OCI-LY7 (cell line): Measurements from ENCODE around the gene SLC13A3. TPM values are rescaled to one million over a fixed set of nuclear protein-coding genes. Genes with fewer than 3 reads are reported as not detected.

Experiments
- BruUV-seq: library from RNA; stranded (reverse); fragments of 400-500 nt; replicated peaks from 2 replicates; lab custom pipeline; 2021; lab: Mats Ljungman, UMichigan
- CTCF ChIA-PET: fragments of 300-600 bp; sonication (Branson Sonifier 250); formaldehyde crosslinking; loops from one replicate; lab custom pipeline; 2022; ENCODE audit warnings: antibody characterized with exemption; ENCODE audit not compliant: unreplicated experiment; lab: Charles Lee
- POLR2A ChIA-PET: fragments of 300-600 bp; sonication (Branson Sonifier 250); formaldehyde crosslinking; loops from one replicate; lab custom pipeline; 2022; ENCODE audit warnings: antibody characterized with exemption; lab: Charles Lee
- DNase-seq: peaks from one replicate; pipeline ENCODE4 v3.0.0-alpha.2; 2015; ENCODE audit warnings: low spot score
- H2AFZ ChIP-seq: fragments of 200-600 bp; sonication (generic), shearing (Covaris generic); 2 replicates; pipeline ENCODE4 v1.6.1; 2014; ENCODE audit warnings: mild to moderate bottlenecking, antibody characterized with exemption, low read length, moderate library complexity
- H3K27ac ChIP-seq: fragments of 200-600 bp; sonication (generic); 2 replicates; pipeline ENCODE4 v1.5.1; 2014; ENCODE audit warnings: mixed run types, low read depth, mild to moderate bottlenecking, moderate library complexity, low read length, inconsistent platforms; ENCODE audit not compliant: poor library complexity, severe bottlenecking
- H3K36me3 ChIP-seq: fragments of 200-600 bp; sonication (generic); 2 replicates; pipeline ENCODE4 v1.6.1; 2014; ENCODE audit warnings: mild to moderate bottlenecking, antibody characterized with exemption, low read length, moderate library complexity, mixed read lengths; ENCODE audit not compliant: insufficient read depth
- H3K4me1 ChIP-seq: fragments of 200-600 bp; sonication (generic); 2 replicates; pipeline ENCODE4 v1.5.1; 2014; ENCODE audit warnings: mild to moderate bottlenecking, low read length; ENCODE audit not compliant: insufficient read depth, poor library complexity, severe bottlenecking
- H3K4me2 ChIP-seq: fragments of 200-600 bp; sonication (generic); 2 replicates; pipeline ENCODE4 v1.6.1; 2014; ENCODE audit warnings: mild to moderate bottlenecking, low read length
- H3K4me3 ChIP-seq: fragments of 200-600 bp; sonication (generic); 2 replicates; pipeline ENCODE4 v1.5.1; 2014; ENCODE audit warnings: mild to moderate bottlenecking, low read depth, low read length; ENCODE audit not compliant: poor library complexity, severe bottlenecking
- H3K79me2 ChIP-seq: fragments of 200-600 bp; sonication (generic); 2 replicates; pipeline ENCODE4 v1.6.1; 2016; ENCODE audit warnings: low read depth, mild to moderate bottlenecking, low read length, moderate library complexity, mixed read lengths; ENCODE audit not compliant: insufficient read depth
- H3K9me2 ChIP-seq: fragments of 200-600 bp; sonication (generic); 2 replicates; pipeline ENCODE4 v1.6.1; 2016; ENCODE audit warnings: mild to moderate bottlenecking, low read length, mixed read lengths; ENCODE audit not compliant: insufficient read depth
- H3K9me3 ChIP-seq: fragments of 200-600 bp; sonication (generic); 2 replicates; pipeline ENCODE4 v1.6.1; 2014; ENCODE audit warnings: mild to moderate bottlenecking, mixed run types, low read length, mixed read lengths
- H4K20me1 ChIP-seq: fragments of 200-600 bp; sonication (generic); 2 replicates; pipeline ENCODE4 v1.6.1; 2014; ENCODE audit warnings: mild to moderate bottlenecking, antibody characterized with exemption, low read length, moderate library complexity, mixed read lengths; ENCODE audit not compliant: insufficient read depth
- CTCF ChIP-seq: fragments of 200-600 bp; sonication (generic); conservative IDR thresholded peaks from 2 replicates; pipeline ENCODE4 v1.5.1; 2014; ENCODE audit warnings: mild to moderate bottlenecking, antibody characterized with exemption, low read length, moderate library complexity, mixed read lengths
- EZH2phosphoT487 ChIP-seq: fragments of 200-600 bp; sonication (generic); IDR thresholded peaks from 2 replicates; pipeline ENCODE4 v1.6.1; 2018; ENCODE audit warnings: low read depth, borderline replicate concordance, mild to moderate bottlenecking, mixed run types, antibody characterized with exemption, low read length, moderate library complexity, mixed read lengths
- intact Hi-C: fragments of 100-400 bp; cut with micrococcal nuclease; formaldehyde crosslinking; loops from one replicate; pipeline ENCODE4 v1.10.0; 2022; ENCODE audit not compliant: unreplicated experiment
- total RNA-seq, 2 experiments: library from RNA; depleted of rRNA in 1 of 2; stranded (reverse); fragments of >200 nt in 1 of 2; shearing (Covaris generic) in 1 of 2; gene quantifications; 2 replicates each; pipeline ENCODE4 v1.2.3, GENCODE V29; 2014 to 2022

SLC13A3 gene
- total RNA-seq, 2 experiments from 2014 or later, result not detected

GRCh38 chr20:46607191-46607848 lies 43.9 kb downstream of the SLC13A3 start:
- no peaks in the 10 kb centered on the region for H3K9me3 ChIP-seq
- intact Hi-C loops, result no loop called here
- DNase-seq, result no peak
- no peak overlapping the region for H3K4me2 ChIP-seq
- POLR2A ChIA-PET, result no interaction called here
- no peaks in the 10 kb centered on the region for H3K79me2 ChIP-seq
- H3K9me2 ChIP-seq, result no peaks in the 10 kb centered on the region
- no peaks in the 10 kb centered on the region for H3K4me1 ChIP-seq
- TF ChIP-seq CTCF (no peak), EZH2phosphoT487 (no peak)
- no peaks in the 10 kb centered on the region for H4K20me1 ChIP-seq
- no TSS peak for BruUV-seq
- no peaks in the 10 kb centered on the region for H3K36me3 ChIP-seq
- H2AFZ ChIP-seq, result no peak overlapping the region
- no peak overlapping the region for H3K27ac ChIP-seq
- no peak overlapping the region for H3K4me3 ChIP-seq
- CTCF ChIA-PET, result interaction anchor here (0.6 kb wide), 1 partner anchor 9 kb away, joined by 3 read pairs; no protein-coding TSS in a partner anchor

- TF ChIP-seq EZH2phosphoT487 (no peak), CTCF (no peak)
- no peak overlapping the region for H3K4me3 ChIP-seq
- intact Hi-C loops, result no loop called here
- no peak overlapping the region for H3K4me2 ChIP-seq
- no peaks in the 10 kb centered on the region for H3K9me3 ChIP-seq
- ChIA-PET CTCF (interaction anchor here (0.6 kb wide), 1 partner anchor 10 kb away, joined by 3 read pairs; no protein-coding TSS in a partner anchor), POLR2A (no interaction called here)
- DNase-seq, result no peak
- H3K36me3 ChIP-seq, result no peaks in the 10 kb centered on the region
- H2AFZ ChIP-seq, result no peak overlapping the region
- no peaks in the 10 kb centered on the region for H3K79me2 ChIP-seq
- H4K20me1 ChIP-seq, result no peaks in the 10 kb centered on the region
- no peaks in the 10 kb centered on the region for H3K4me1 ChIP-seq
- no peak overlapping the region for H3K27ac ChIP-seq
- no peaks in the 10 kb centered on the region for H3K9me2 ChIP-seq
- BruUV-seq, result no TSS peak
Observed at GRCh38 chr20:46606817-46607190, 44.5 kb downstream of the SLC13A3 start.
